AG04449 (cell line): ENCODE data around the gene BCOR.

Source experiments
- CTCF ChIA-PET: fragments of 350-600 bp; formaldehyde crosslinking; extraction: SDS; loops from one replicate; lab custom pipeline; 2021; ENCODE audit warnings: antibody characterized with exemption; lab: Yijun Ruan, JAX
- POLR2A ChIA-PET: fragments of 400-600, 350-600 bp; formaldehyde crosslinking; extraction: SDS; loops from one replicate; lab custom pipeline; 2020; ENCODE audit warnings: antibody characterized with exemption, inconsistent platforms; lab: Yijun Ruan, JAX
- DNase-seq: peaks from one replicate; pipeline ENCODE4 v3.0.0-alpha.2; 2010; ENCODE audit warnings: low read depth, low spot score
- H3K4me3 ChIP-seq: 2 replicates; pipeline ENCODE4 v1.5.1; 2011; ENCODE audit warnings: low read depth, mild to moderate bottlenecking, control low read depth, low read length
- TF ChIP-seq, protein P1 (sequence below): IDR thresholded peaks from one replicate; pipeline ENCODE4 v1.5.1; 2011; ENCODE audit warnings: mild to moderate bottlenecking, moderate library complexity, low read length, control low read depth, inconsistent platforms; ENCODE audit not compliant: insufficient read depth; ENCODE audit errors: missing control alignments

BCOR gene

DNA sequence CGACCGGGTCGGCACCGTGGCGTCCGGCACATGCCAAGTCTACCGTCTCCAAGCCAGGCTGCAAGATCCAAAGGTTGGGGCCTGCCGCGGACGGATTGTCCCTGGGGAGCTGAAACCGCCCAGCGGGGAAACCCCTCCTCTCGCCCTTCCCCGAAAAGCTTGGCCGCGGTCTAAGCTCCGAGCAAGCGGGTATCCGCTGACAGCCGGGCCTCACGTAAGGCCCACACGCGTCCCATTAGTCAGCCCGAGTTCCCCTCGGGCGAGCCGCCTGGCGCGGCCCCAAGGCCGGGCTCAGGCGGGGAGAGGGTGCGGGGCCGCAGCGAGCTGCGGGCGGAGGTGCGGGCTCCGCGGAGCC lies 6.8 kb upstream of the BCOR start:
- DNase-seq = no peak
- POLR2A ChIA-PET = interaction anchor here (1.0 to 1.4 kb wide), 3 partner anchors 8 to 45 kb away, joined by 3 to 4 read pairs (median 4); no protein-coding TSS in a partner anchor
- TF ChIP-seq, protein P1, sequence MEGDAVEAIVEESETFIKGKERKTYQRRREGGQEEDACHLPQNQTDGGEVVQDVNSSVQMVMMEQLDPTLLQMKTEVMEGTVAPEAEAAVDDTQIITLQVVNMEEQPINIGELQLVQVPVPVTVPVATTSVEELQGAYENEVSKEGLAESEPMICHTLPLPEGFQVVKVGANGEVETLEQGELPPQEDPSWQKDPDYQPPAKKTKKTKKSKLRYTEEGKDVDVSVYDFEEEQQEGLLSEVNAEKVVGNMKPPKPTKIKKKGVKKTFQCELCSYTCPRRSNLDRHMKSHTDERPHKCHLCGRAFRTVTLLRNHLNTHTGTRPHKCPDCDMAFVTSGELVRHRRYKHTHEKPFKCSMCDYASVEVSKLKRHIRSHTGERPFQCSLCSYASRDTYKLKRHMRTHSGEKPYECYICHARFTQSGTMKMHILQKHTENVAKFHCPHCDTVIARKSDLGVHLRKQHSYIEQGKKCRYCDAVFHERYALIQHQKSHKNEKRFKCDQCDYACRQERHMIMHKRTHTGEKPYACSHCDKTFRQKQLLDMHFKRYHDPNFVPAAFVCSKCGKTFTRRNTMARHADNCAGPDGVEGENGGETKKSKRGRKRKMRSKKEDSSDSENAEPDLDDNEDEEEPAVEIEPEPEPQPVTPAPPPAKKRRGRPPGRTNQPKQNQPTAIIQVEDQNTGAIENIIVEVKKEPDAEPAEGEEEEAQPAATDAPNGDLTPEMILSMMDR = no peak
- H3K4me3 ChIP-seq = peak overlapping the region; percentile 52
- CTCF ChIA-PET = interaction anchor here (0.7 kb wide), 1 partner anchor 162 kb away, joined by 3 read pairs; no protein-coding TSS in a partner anchor

DNA sequence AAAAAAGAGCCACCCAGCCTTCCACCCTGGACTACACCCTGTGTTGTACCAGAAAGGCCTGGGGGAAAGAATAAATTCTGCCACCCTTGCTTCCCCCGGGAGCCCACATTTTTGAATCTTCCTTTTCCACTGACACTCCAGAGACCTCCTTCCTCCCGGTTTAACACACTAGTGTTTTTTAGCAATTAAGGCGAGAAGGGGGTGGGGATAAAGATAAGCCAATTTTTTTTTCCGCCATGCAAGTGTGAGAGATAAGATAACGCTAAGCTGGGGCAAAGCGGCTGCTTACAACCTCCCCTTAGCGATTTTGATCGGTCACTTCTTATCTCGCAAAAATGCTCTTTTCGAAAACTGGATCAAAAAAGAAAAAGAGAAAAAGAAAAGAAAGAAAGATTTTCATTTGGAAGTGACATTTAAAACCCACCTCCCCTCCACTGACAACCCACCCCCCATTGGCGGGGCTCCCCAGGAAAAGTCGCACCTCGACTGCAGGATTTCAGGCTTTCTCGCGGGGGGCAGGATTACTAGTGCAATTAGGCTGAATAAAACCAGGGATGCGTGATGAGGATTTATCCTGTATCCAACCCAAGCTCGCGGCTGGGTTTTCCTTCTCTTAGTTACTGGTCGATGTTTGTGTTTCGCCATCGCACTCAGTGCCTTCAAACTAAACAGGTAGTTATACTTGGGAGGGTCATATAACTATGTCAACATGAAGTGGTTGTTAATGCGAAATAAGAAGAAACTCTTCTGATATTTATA lies 6.0 kb upstream of the BCOR start:
- ChIA-PET CTCF (interaction anchor here (0.6 to 0.7 kb wide), 2 partner anchors 163 to 293 kb away, joined by 3 read pairs; no protein-coding TSS in a partner anchor), POLR2A (interaction anchor here (1.2 to 1.4 kb wide), 2 partner anchors 7 to 10 kb away, joined by 3 to 4 read pairs; no protein-coding TSS in a partner anchor)
- no peak for DNase-seq
- TF ChIP-seq, protein P1 = no peak
- no peak overlapping the region for H3K4me3 ChIP-seq

DNA sequence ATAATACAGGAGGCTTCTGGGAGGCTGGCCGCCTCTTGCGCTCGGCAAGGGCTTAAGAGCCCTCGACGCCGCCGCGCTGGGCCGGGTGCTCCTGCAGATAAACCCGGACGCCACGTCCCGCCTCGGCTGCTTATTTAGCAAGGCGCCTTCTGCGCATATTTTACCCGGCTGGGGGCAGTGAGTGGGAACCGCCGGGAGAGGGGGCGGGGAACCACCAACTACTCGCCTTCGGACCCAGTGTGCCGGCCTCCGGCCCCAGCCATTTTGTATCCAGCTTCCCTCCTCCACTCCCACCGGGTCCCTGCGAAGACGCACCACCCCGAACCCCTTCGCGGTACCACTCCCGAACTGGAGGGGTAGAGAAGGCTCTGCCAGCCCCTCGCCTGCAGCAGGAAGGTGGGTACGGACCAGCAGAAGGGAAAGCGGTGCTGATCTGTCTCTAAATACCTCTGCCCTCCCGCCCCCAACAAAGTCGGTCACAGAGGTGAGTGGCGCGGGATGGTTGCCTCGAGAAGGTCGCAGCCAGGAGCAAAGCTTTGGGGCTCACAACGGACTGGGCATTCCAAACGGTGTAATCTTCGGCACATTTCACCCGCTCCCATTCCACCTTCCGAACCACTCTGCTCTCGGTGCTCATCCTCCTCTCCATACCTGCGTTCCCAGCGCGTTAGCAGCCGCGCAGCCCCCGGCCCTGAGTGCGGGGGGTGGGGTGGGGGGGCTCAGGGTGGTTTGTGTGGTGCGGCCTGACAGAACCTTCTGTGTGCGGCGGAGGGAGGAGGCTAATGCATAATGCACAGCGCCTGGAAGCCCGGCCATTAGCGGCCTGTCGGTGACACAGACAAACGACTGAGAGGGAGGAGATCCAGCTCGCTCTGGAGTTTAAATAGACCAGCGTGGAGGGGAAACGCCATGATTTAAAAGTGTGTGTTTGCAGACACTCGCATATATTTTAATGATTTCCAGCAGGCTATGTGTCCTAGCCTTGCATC lies 4.9 kb upstream of the BCOR start:
- no peak overlapping the region for H3K4me3 ChIP-seq
- TF ChIP-seq, protein P1 = no peak
- POLR2A ChIA-PET = no interaction called here

DNA sequence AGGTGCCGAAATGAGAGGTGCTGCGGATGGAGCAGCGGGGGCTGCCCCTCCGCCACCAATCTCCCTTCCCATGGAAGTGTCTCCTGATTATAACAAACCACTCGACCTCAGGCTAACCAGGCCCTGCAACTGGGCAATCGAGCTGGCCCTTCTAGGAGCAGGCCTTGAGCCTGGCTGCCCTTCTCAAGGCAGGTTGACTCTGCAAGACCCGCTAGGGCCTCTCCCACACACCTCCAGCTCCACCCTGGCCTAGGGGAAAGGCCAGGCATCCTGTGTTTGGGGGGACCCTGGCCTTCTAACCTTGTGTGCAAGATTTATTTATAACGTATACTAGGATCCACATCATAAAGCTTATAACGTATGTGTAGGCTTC lies 3.7 kb upstream of the BCOR start:
- no peak for DNase-seq
- no peak overlapping the region for H3K4me3 ChIP-seq
- ChIA-PET POLR2A (no interaction called here), CTCF (no interaction called here)
- TF ChIP-seq, protein P1 = no peak

More for the DNA sequence above, 4.9 kb upstream of the BCOR start:
- CTCF ChIA-PET = no interaction called here
- no peak for DNase-seq

DNA sequence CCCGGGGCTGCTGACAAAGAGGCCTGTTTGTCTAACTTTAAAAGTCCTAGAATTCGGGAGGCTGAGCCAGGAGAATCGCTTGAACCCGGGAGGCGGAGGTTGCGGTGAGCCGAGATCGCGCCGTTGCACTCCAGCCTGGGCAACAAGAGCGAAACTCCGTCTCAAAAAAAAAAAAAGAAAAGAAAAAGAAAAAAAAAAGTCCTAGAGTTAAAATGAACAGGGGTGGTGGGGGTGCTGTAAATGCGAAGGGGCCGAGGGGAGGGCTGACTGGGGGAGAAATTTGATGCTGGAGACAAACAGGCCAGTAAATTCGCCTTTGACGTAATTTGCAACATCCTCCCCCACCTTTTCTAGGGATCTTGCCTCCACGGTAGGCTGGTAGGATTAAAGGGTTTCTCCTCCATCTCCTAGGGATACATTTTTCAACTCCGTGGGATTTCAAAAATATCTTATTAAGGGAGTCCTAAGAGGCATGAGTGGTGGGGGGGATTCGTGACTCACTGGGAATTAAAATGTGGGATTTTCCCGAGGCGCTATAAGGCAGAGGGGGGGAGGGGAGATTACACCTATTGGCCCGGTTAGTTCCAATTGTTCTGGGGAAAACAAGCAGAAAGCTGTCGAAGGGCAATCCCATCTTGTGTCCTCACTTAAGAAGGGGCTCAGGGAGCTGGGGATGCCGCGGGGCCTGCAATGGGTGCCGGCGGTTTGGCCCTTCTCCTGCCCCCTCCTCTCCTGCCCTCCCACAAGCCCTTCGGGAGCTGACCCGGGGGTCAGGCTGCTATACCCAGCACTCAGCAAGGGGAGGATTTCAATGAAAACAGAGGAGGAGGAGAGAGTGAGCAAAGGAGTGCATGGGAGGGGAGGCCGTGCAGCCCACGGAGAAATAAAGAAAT lies 3.0 kb upstream of the BCOR start:
- POLR2A ChIA-PET = no interaction called here
- DNase-seq = no peak
- no peak overlapping the region for H3K4me3 ChIP-seq
- TF ChIP-seq, protein P1 = no peak
- CTCF ChIA-PET = interaction anchor here (1.0 kb wide), 1 partner anchor 286 kb away, joined by 3 read pairs; no protein-coding TSS in a partner anchor
